GM21576 (cell line): ENCODE data around the gene CCDC179.
A peak's percentile ranks its signal among the peaks of the same experiment; 100 is the strongest.

Experiments
- ATAC-seq: cut with Tn5 transposase; IDR thresholded peaks from one replicate; pipeline ENCODE4 v1.9.1; 2021; ENCODE audit warnings: mild to moderate bottlenecking, moderate library complexity; ENCODE audit not compliant: unreplicated experiment

CCDC179 gene

GRCh38 chr11:22808571-22809197, 51.6 kb downstream of the CCDC179 start:
- peak; percentile 30 for ATAC-seq

- peak; percentile 98 for ATAC-seq
Measured at GRCh38 chr11:22807855-22808570, 52.3 kb downstream of the CCDC179 start.

- no peak for ATAC-seq
Measured at GRCh38 chr11:22807391-22807790, 52.9 kb downstream of the CCDC179 start.

- ATAC-seq: no peak
Measured at GRCh38 chr11:22802861-22803260, 57.4 kb downstream of the CCDC179 start.

GRCh38 chr11:22800482-22800881, 59.8 kb downstream of the CCDC179 start:
- ATAC-seq: no peak

- ATAC-seq: no peak
Measured at GRCh38 chr11:22798901-22799300, 61.4 kb downstream of the CCDC179 start.

- ATAC-seq: no peak
Measured at GRCh38 chr11:22797047-22797446, 63.2 kb downstream of the CCDC179 start.
